Fibroblast of skin of right quadriceps (primary cell): ENCODE data around the gene MPHOSPH8.

Experiments used
- DNase-seq: peaks from one replicate; pipeline ENCODE4 v3.0.0-alpha.2; 2013

The MPHOSPH8 gene

GRCh38 chr13:19633479-19634255 lies at the start of gene MPHOSPH8:
Gene MPHOSPH8, plus strand, starts transcription at chr13:19633659. Its CDS starts 90 bp downstream, at chr13:19633749.
- DNase-seq: peak; percentile 97

DNA sequence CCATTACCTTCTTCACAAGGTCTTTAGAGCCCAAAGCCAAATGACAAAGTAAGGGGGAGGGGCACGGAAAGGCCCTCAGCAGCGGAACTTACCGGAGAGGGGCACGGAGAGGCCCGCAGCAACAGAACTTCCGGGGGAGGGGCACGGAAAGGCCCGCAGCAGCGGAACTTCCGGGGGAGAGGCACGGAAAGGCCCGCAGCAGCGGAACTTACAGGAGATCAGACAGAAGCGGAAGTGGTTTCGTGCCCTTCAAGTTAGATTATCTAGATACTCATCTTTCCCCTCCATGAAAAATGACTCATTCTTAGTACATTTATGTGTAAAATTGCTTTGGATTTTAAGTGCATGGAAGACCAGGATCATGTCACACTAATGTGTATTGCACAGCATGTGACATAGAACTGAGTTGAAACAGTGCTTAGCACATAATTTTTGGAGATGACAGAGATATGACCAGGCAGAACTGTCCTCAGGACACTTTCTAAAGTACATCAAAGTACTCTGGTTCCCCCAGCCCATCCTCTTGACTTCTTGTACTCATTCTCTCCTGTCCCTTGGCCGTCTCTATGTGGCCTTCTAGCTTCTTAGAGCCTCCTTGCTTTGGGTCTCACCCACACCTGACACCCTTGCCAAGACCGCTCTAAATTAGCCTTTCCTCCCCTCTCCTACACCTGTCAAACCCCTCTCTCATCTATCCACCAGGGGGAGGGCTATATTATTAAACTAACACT lies 46.4 kb upstream of the MPHOSPH8 start:
- peak; percentile 48 for DNase-seq

GRCh38 chr13:19587635-19588300 lies 45.7 kb upstream of the MPHOSPH8 start:
- peak; percentile 32 for DNase-seq

DNA sequence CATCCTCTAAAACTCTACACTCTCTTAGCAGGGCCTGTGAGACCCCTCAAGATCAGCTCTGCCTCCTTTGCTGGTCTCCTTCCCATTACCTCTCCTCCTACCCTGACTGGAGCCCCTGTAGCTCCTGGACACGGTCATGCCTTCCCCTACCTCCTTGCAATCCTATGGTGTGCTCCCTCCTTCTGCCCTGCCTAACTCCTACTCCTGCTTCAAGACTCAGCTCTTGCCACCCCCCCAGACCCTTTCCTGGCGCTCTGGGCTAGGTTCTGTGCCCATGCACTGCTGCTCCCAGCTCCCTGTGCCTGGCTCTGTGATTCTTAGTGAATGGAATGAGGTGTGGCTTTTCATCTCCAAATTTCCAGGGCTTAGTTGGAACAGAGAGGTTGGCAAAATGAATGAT lies 44.1 kb upstream of the MPHOSPH8 start:
- DNase-seq: no peak

GRCh38 chr13:19590423-19590822 lies 43.0 kb upstream of the MPHOSPH8 start:
- DNase-seq: no peak

DNA sequence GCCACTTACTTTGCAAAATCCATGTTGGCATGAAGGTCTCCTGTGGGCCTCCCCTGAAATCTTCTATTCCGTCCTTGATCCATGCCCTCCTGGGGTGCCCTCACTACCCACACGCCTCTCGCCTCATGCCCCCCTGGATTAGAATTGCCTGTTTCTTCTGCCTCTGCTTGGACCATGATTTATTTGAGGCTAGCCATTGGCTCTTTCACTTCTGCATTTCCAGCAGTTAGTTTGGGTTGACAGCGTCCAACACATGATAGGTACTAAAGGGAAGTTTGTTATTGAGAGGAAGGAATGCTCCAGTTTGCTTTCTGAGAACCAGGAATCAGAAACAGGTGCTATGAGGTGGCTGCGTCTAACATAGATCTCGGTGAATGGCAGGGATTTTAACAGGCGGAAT lies 41.6 kb upstream of the MPHOSPH8 start:
- no peak for DNase-seq

GRCh38 chr13:19592657-19593180 lies 40.7 kb upstream of the MPHOSPH8 start:
- no peak for DNase-seq

GRCh38 chr13:19596086-19596485 lies 37.4 kb upstream of the MPHOSPH8 start:
- no peak for DNase-seq

GRCh38 chr13:19596960-19597361 lies 36.5 kb upstream of the MPHOSPH8 start:
- DNase-seq: no peak

- DNase-seq: peak; percentile 62
Measured at GRCh38 chr13:19597523-19597922, 35.9 kb upstream of the MPHOSPH8 start.

DNA sequence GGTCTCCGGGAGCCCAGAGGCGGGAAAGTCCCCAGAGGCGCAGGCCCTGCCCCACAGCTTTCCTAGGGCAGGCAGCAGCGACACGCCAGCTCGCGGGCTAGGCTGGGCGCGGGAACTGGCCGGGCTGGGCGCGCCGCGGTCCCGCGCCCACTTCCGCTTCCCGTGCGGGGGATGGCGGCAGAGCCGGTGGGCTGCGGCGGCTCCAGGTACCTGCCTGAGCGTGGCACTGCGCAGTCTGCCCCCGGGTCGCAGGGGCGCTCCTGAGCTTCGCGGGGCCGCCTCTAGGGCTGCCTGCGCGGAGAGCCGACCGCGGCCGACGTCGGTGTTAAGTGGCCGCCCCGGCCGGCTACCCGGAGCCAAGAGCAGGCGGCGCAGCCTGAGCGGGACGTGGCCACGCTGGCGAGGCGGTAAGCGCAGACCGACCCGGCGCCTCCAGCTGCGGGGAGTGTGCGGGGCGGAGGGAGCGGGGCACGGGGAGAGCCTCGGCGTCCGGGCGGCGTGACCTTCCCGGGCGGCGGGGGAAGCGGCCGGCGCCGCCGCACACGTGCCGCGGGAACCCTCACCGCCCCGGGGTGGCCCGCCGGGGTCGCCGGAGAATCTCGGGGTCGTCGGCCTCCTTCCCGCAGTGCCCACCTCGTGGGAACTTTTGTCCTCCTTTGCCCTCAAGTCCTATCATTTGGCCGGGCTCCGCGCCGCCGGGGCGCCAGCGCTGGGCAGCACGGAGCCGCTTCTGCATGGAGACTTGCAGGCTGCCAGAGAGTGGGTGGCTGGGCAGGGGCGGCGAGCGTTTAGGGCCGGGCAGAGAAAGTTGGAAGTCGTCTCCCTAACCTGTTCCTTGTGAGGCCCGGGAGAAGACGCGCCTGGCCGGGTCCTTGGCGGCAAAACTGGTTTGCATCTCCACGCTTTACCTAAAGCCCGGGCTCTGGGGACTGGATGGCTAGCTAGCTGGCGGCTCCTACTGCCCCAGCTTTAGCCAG lies 31.4 kb upstream of the MPHOSPH8 start:
- DNase-seq: peak; percentile 43

DNA sequence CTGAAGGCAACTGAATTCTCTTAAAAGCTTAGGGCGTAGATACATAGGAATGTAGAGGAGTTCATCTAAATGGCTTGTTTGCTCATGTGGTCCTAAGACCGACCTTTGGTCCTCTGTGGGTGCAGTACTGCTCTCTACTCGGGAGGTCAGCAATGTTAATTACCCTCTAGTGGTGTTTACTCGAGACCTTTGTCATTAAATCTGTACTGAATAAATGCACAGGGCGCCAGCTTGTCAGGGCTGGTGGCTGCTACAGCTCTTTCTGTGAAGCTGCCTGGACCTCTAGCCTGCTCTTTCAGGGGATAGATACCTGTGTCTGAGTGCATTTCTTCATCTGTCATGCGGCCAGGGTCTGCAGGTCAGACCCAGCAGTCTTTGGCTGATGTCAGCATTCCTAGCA lies 29.2 kb upstream of the MPHOSPH8 start:
- DNase-seq: no peak

- DNase-seq: peak; percentile 13
Measured at GRCh38 chr13:19605161-19605955, 28.1 kb upstream of the MPHOSPH8 start.

DNA sequence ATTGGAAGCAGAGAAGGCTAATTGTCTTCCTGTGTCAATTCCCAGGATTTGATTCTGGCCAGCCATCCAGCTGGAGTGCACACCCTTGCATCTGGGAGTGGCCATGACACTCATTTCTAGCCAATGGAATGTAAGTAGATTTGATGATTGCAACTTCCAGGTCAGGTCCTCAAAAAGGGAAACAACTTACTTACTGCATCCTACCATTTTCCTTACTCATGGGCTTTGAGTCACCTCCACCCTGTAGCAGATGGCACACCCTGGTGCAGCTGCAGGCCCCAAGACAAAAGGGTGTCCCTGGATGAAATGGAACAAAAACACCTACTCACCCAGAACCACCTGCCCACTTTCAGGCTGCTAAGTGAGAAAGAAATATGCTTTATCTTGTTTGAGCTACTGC lies 27.3 kb upstream of the MPHOSPH8 start:
- no peak for DNase-seq

DNA sequence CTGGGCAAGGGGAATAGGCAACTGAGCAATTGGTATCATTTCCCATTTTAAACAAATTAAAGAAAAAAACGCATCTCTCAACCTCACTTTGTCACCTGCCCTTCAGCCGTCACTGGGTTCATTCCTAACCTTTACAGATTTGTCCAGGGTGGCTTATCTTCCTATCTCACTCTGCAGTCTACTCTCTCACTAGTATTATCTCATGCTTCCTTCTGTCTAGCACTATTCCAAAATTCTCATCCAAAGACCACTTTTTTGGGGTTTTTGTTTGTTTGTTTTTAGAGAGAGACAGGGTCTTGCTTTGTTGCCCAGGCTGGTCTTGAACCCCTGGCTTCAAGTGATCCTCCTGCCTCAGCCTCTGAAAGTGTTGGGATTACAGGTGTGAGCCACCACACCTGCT lies 26.7 kb upstream of the MPHOSPH8 start:
- DNase-seq: no peak

GRCh38 chr13:19607523-19608078 lies 25.9 kb upstream of the MPHOSPH8 start:
- DNase-seq: no peak

DNA sequence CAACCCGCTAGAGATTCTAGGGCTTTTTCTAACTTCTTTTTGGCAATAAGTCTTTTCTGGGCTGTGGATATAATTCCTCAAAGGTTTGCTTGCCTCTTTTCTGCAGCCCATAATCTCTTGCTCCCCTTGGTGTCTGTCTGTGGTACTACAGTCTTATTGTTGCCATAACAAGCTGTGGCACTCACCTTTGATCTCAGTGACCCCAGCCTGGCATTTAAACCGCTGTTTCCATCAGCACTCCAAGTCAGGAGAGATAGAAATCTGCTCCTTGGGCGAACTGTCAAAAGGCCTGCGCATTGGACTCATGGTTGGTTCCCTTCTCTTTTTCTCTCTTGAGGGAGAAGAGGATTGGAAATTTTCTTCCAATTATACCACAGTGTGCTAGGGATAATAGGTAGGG lies 14.5 kb upstream of the MPHOSPH8 start:
- no peak for DNase-seq

GRCh38 chr13:19622193-19622592 lies 11.3 kb upstream of the MPHOSPH8 start:
- no peak for DNase-seq

DNA sequence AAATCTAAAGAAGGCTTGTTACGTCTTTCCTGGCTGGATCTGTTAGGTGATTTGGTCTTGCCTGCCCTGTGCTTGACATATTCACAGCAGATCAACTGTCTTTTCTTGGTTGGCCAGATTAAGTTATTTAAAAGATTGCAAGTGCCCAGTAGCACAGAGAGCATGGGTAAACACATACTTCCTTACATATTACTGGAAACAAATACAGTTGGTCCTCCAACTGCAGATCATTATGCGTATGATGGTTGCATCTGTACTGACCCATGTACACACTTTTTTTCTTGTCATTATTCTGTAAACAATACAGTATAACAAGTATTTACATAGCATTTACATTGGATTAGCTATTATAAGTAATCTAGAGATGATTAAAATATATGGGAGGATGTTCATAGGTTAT lies 9.2 kb upstream of the MPHOSPH8 start:
- no peak for DNase-seq

DNA sequence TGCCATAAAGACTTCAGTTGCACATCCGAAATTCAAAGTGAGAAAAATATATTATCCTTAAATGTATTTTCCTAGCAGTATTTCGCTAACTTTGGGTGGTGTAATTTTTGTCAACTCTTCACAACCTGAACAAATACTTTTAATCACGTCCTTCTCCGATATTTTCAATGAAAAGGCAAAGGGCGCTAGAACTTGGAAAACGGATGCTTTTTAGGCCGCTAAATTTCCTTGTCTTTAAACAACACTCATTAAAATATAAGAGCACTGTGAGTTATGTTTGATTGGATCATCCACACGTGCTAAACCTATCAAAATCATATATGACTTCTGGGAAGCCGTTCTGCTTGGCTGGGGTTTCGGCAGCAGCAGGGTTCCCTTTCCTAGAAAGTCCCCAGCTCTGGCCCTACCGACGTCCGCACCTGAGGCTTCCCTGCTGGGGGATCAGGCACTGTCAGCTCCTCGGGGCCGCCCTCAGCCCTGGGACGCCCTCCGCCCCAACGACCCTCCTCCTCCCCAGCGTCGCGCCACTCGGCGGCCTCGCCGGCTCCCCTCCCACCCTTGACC lies 462 bp upstream of the MPHOSPH8 start:
- DNase-seq: no peak

DNA sequence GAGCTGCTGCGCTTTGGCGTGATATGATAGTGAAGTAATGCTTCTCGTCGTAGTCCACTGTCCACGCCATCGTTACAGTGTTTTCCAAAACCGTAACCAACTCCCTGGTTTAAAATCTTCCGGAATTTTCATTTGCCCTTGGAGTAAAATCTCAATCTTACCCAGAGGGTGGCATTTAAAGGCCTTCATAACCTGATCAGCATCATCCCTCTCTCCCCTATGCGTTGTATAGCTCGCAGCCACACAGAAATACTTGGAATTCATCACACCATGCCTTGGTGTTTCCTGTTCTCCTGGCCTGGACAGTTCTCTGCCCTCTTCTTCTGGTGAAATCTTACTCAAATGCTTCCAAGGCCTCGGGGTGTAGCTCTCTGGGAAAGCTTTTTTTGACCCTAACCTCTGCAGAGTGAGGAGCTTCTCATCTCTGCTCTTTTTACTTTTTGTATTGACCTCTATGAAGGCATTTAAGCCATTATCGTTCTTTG lies 839 bp downstream of the MPHOSPH8 start:
- peak; percentile 31 for DNase-seq
